H9 (cell line): ENCODE measurements around the gene ADCY4. TPM values are rescaled to one million over a fixed set of nuclear protein-coding genes. Genes with fewer than 3 reads are reported as not detected.

Experiments used
- DNase-seq: peaks from one replicate; pipeline ENCODE4 v3.0.0-alpha.2; 2017
- H2AFZ ChIP-seq: one replicate; pipeline ENCODE4 v1.6.1; 2013; ENCODE audit warnings: mild to moderate bottlenecking, low read length, control low read depth, moderate library complexity
- H2AK5ac ChIP-seq: 2 replicates; pipeline ENCODE4 v1.6.1; 2013; ENCODE audit warnings: low read length, control low read depth, mixed read lengths; ENCODE audit not compliant: insufficient read length
- H2BK120ac ChIP-seq: one replicate; pipeline ENCODE4 v1.6.1; 2013; ENCODE audit warnings: low read depth, mild to moderate bottlenecking, low read length, control low read depth, inconsistent platforms; ENCODE audit not compliant: poor library complexity, severe bottlenecking
- H2BK12ac ChIP-seq: 2 replicates; pipeline ENCODE4 v1.6.1; 2013; ENCODE audit warnings: low read length, control low read depth, mixed read lengths, low read depth; ENCODE audit not compliant: insufficient read length
- H2BK15ac ChIP-seq: 2 replicates; pipeline ENCODE4 v1.6.1; 2013; ENCODE audit warnings: low read depth, low read length, control low read depth
- H2BK20ac ChIP-seq: one replicate; pipeline ENCODE4 v1.6.1; 2013; ENCODE audit warnings: low read depth, mild to moderate bottlenecking, low read length, control low read depth, inconsistent platforms; ENCODE audit not compliant: poor library complexity, severe bottlenecking
- H2BK5ac ChIP-seq: 2 replicates; pipeline ENCODE4 v1.6.1; 2013; ENCODE audit warnings: low read length, control low read depth, mixed read lengths; ENCODE audit not compliant: insufficient read length
- H3K14ac ChIP-seq: 2 replicates; pipeline ENCODE4 v1.6.1; 2013; ENCODE audit warnings: low read length, control low read depth; ENCODE audit not compliant: insufficient read depth
- H3K18ac ChIP-seq: 2 replicates; pipeline ENCODE4 v1.6.1; 2013; ENCODE audit warnings: low read depth, mild to moderate bottlenecking, mixed read lengths, low read length, control low read depth; ENCODE audit not compliant: insufficient read length
- H3K23ac ChIP-seq: 2 replicates; pipeline ENCODE4 v1.6.1; 2013; ENCODE audit warnings: low read length, control low read depth, mixed read lengths, low read depth; ENCODE audit not compliant: insufficient read length
- H3K23me2 ChIP-seq: 2 replicates; pipeline ENCODE4 v1.6.1; 2013; ENCODE audit warnings: low read depth, mild to moderate bottlenecking, mixed read lengths, low read length, control low read depth; ENCODE audit not compliant: insufficient read length, poor library complexity, severe bottlenecking
- H3K27ac ChIP-seq: 2 replicates; pipeline ENCODE4 v1.5.1; 2013; ENCODE audit warnings: low read length, control low read depth, mixed read lengths, low read depth; ENCODE audit not compliant: insufficient read length
- H3K27me3 ChIP-seq: 2 replicates; pipeline ENCODE4 v1.6.1; 2013; ENCODE audit warnings: low read length, control low read depth, inconsistent platforms; ENCODE audit not compliant: insufficient read depth
- H3K4ac ChIP-seq: 2 replicates; pipeline ENCODE4 v1.6.1; 2013; ENCODE audit warnings: low read depth, mild to moderate bottlenecking, control low read depth, inconsistent platforms, low read length, moderate library complexity
- H3K4me1 ChIP-seq: 2 replicates; pipeline ENCODE4 v1.6.1; 2013; ENCODE audit warnings: low read length, control low read depth, inconsistent platforms; ENCODE audit not compliant: insufficient read depth
- H3K4me2 ChIP-seq: 2 replicates; pipeline ENCODE4 v1.6.1; 2013; ENCODE audit warnings: low read length, control low read depth, mixed read lengths; ENCODE audit not compliant: insufficient read length, insufficient read depth
- H3K56ac ChIP-seq: 2 replicates; pipeline ENCODE4 v1.6.1; 2013; ENCODE audit warnings: low read depth, mild to moderate bottlenecking, mixed read lengths, low read length, control low read depth; ENCODE audit not compliant: insufficient read length
- H3K79me1 ChIP-seq: 2 replicates; pipeline ENCODE4 v1.6.1; 2013; ENCODE audit warnings: low read depth, mild to moderate bottlenecking, moderate library complexity, low read length, control low read depth, inconsistent platforms; ENCODE audit not compliant: insufficient read depth, poor library complexity, severe bottlenecking
- H3K79me2 ChIP-seq: 2 replicates; pipeline ENCODE4 v1.6.1; 2013; ENCODE audit warnings: low read length, control low read depth, inconsistent platforms; ENCODE audit not compliant: insufficient read depth
- H3K9ac ChIP-seq: 2 replicates; pipeline ENCODE4 v1.6.1; 2013; ENCODE audit warnings: low read length, control low read depth, mixed read lengths; ENCODE audit not compliant: insufficient read length; ENCODE audit errors: extremely low read depth
- H3K9me3 ChIP-seq: one replicate; pipeline ENCODE4 v1.6.1; 2013; ENCODE audit warnings: low read depth, low read length, inconsistent platforms; ENCODE audit not compliant: control insufficient read depth
- H3T11ph ChIP-seq: one replicate; pipeline ENCODE4 v1.6.1; 2013; ENCODE audit warnings: mild to moderate bottlenecking, low read length, control low read depth, inconsistent platforms
- H4K20me1 ChIP-seq: one replicate; pipeline ENCODE4 v1.6.1; 2013; ENCODE audit not compliant: control insufficient read depth, insufficient read length, insufficient read depth
- H4K5ac ChIP-seq: 2 replicates; pipeline ENCODE4 v1.6.1; 2013; ENCODE audit warnings: low read depth, mild to moderate bottlenecking, mixed read lengths, low read length, control low read depth; ENCODE audit not compliant: insufficient read length
- H4K8ac ChIP-seq: replicated peaks from 2 replicates; pipeline ENCODE4 v1.6.1; 2013; ENCODE audit warnings: low read length, control low read depth, mixed read lengths, low read depth; ENCODE audit not compliant: insufficient read length
- H4K91ac ChIP-seq: 2 replicates; pipeline ENCODE4 v1.6.1; 2013; ENCODE audit warnings: low read depth, mild to moderate bottlenecking, moderate library complexity, mixed read lengths, low read length, control low read depth; ENCODE audit not compliant: insufficient read length
- H3K27ac Mint-ChIP-seq, 3 experiments: 2 replicates in 2 of 3; 3 replicates in 1 of 3; pipeline ENCODE4 v1.8.0; 2020 to 2021; ENCODE audit warnings: mixed read lengths in 3 of 3, mild to moderate bottlenecking in 1 of 3, moderate library complexity in 1 of 3
- H3K27me3 Mint-ChIP-seq: 2 replicates; pipeline ENCODE4 v1.8.0; 2021; ENCODE audit warnings: low read depth, mild to moderate bottlenecking, moderate library complexity, mixed read lengths
- H3K36me3 Mint-ChIP-seq, 3 experiments: 2 replicates in 2 of 3; 3 replicates in 1 of 3; pipeline ENCODE4 v1.8.0; 2020 to 2021; ENCODE audit warnings: low read depth in 3 of 3, mixed read lengths in 3 of 3; ENCODE audit not compliant: insufficient read depth in 1 of 3
- H3K4me1 Mint-ChIP-seq, 2 experiments: 2 replicates each; pipeline ENCODE4 v1.8.0; 2020; ENCODE audit warnings: mixed read lengths in 2 of 2
- H3K4me3 Mint-ChIP-seq, 2 experiments: 2 replicates in 1 of 2; 3 replicates in 1 of 2; pipeline ENCODE4 v1.8.0; 2020 to 2021; ENCODE audit warnings: mild to moderate bottlenecking in 2 of 2, mixed read lengths in 2 of 2, moderate library complexity in 1 of 2
- H3K9me3 Mint-ChIP-seq, 2 experiments: 2 replicates in 1 of 2; 3 replicates in 1 of 2; pipeline ENCODE4 v1.8.0; 2020; ENCODE audit warnings: mild to moderate bottlenecking in 2 of 2, mixed read lengths in 2 of 2, moderate library complexity in 1 of 2
- WGBS: extraction: QIAGEN DNeasy Blood & Tissue Kit; methylation state at CpG from one replicate; pipeline ENCODE4 v1.1.7; 2013; ENCODE audit warnings: missing lambda C conversion rate, low lambda C conversion rate, mixed read lengths; ENCODE audit not compliant: insufficient read length; ENCODE audit errors: extremely low coverage; 5-methylcytosine and 5-hydroxymethylcytosine counted together
- total RNA-seq: library from RNA; stranded (reverse); gene quantifications from 2 replicates; pipeline ENCODE4 v1.2.1, GENCODE V29; 2021
- TF ChIP-seq, protein P1 (sequence below): fragments of 200-600 bp; sonication (generic); conservative IDR thresholded peaks from 3 replicates; pipeline ENCODE4 v1.8.0; 2021; ENCODE audit warnings: antibody characterized with exemption, mild to moderate bottlenecking

Gene ADCY4
- total RNA-seq, 1 experiment from 2014 or later = 0.09 TPM

DNA sequence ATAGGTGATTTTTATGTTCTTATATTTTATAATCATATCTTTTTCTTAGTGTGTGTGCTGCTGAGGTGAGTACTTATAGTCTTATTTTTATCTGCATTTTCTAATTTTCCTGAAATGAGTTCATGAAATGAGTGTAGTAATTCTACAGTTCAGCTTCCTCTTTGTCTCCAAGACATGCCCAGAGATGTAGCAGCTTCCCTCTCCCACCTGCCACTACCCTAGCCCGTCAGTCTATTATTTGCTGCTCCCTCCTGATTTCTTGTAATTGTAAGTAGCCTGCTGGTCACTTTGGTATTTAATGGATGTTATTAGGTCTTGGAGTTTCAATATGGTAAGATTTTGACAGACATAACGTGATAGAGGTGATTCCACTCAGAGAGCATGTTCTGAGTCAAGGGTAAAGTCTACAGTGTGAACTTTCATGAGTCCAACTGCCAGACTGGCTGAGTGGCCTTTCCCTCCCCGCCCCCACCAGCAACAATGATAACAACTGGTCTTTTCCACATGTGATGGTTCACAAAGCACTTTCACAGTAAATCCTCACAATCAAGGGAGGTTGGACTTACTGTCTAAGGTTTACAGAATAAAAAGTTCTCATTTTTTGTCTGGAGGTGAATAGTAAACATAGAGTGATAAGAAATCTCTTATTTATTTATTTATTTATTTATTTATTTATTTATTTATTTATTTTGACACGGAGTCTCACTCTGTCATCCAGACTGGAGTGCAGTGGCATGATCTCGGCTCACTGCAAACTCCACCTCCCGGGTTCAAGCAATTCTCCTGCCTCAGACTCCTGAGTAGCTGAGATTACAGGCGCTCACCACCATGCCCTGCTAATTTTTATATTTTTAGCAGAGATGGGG is 9.2 kb upstream of the ADCY4 start:
- no peak overlapping the region for H3K27ac Mint-ChIP-seq
- Histone ChIP-seq H4K8ac (no peak overlapping the region), H3K14ac (no peak overlapping the region), H3K79me2 (no peaks in the 10 kb centered on the region), H3K56ac (no peak overlapping the region), H2AK5ac (no peak overlapping the region), H2BK20ac (no peak overlapping the region), H3K4me1 (no peaks in the 10 kb centered on the region), H3K27me3 (peaks cover 18% of the 10 kb centered on the region; the same call in 1 of the 2 replicates), H3T11ph (no peak overlapping the region), H3K9me3 (no peaks in the 10 kb centered on the region), H2BK15ac (no peak overlapping the region), H3K27ac (no peak overlapping the region), H3K4ac (no peak overlapping the region), H3K18ac (no peak overlapping the region), H3K9ac (no peak overlapping the region), H3K23ac (no peak overlapping the region), H3K23me2 (peaks cover 8% of the 10 kb centered on the region), H3K79me1 (no peaks in the 10 kb centered on the region), H2AFZ (no peak overlapping the region), H4K5ac (no peak overlapping the region), H4K20me1 (no peaks in the 10 kb centered on the region), H2BK12ac (no peak overlapping the region), H4K91ac (no peak overlapping the region), H2BK120ac (no peak overlapping the region), H3K4me2 (no peak overlapping the region), H2BK5ac (no peak overlapping the region)
- H3K4me1 Mint-ChIP-seq = peaks cover 9 to 11% of the 10 kb centered on the region in 2 experiments; a peak in 3 of 4 replicates
- no CpG with 5 or more reads among the region's 7 CpGs for WGBS
- H3K4me3 Mint-ChIP-seq = no peak overlapping the region
- H3K27me3 Mint-ChIP-seq = peaks cover 85% of the 10 kb centered on the region
- TF ChIP-seq, protein P1, sequence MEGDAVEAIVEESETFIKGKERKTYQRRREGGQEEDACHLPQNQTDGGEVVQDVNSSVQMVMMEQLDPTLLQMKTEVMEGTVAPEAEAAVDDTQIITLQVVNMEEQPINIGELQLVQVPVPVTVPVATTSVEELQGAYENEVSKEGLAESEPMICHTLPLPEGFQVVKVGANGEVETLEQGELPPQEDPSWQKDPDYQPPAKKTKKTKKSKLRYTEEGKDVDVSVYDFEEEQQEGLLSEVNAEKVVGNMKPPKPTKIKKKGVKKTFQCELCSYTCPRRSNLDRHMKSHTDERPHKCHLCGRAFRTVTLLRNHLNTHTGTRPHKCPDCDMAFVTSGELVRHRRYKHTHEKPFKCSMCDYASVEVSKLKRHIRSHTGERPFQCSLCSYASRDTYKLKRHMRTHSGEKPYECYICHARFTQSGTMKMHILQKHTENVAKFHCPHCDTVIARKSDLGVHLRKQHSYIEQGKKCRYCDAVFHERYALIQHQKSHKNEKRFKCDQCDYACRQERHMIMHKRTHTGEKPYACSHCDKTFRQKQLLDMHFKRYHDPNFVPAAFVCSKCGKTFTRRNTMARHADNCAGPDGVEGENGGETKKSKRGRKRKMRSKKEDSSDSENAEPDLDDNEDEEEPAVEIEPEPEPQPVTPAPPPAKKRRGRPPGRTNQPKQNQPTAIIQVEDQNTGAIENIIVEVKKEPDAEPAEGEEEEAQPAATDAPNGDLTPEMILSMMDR = no peak
- H3K9me3 Mint-ChIP-seq = no peaks in the 10 kb centered on the region
- DNase-seq = no peak
- H3K36me3 Mint-ChIP-seq = no peaks in the 10 kb centered on the region
